Natural killer cell treated with Interleukin-12 subunit alpha and Interleukin-12 subunit beta and Interleukin-15 and Interleukin-18, amount 100 ng/mL, for 72 hours (primary cell): ENCODE data around the gene ZNF879. TPM values are rescaled to one million over a fixed set of nuclear protein-coding genes. Genes with fewer than 3 reads are reported as not detected.

ENCODE experiments used
- ATAC-seq, 2 donors: fragments of 150-1000 bp; cut with Tn5 transposase in 1 of 2; sonication (Bioruptor Pico), chemical (Tn5 transposase) in 1 of 2; 2 replicates each; pipeline ENCODE4 v1.10.0; 2021
- DNase-seq: peaks from one replicate; pipeline ENCODE4 v3.0.0; 2022; ENCODE audit warnings: low spot score
- H3K27ac Mint-ChIP-seq, 2 donors: 1 replicate in 1 of 2; 2 replicates in 1 of 2; pipeline ENCODE4 v1.8.0; 2022; ENCODE audit warnings: mixed read lengths in 2 of 2, mild to moderate bottlenecking in 1 of 2, moderate library complexity in 1 of 2
- H3K27me3 Mint-ChIP-seq, 2 donors: 1 replicate in 1 of 2; 2 replicates in 1 of 2; pipeline ENCODE4 v1.8.0; 2022; ENCODE audit warnings: mixed read lengths in 2 of 2
- H3K36me3 Mint-ChIP-seq: one replicate; pipeline ENCODE4 v1.8.0; 2022; ENCODE audit warnings: mixed read lengths
- H3K4me1 Mint-ChIP-seq, 2 donors: 1 replicate in 1 of 2; 2 replicates in 1 of 2; pipeline ENCODE4 v1.8.0; 2022; ENCODE audit warnings: low read depth in 2 of 2, mixed read lengths in 2 of 2, mild to moderate bottlenecking in 1 of 2
- H3K4me3 Mint-ChIP-seq: one replicate; pipeline ENCODE4 v1.8.0; 2022; ENCODE audit warnings: mixed read lengths
- H3K9me3 Mint-ChIP-seq: 2 replicates; pipeline ENCODE4 v1.8.0; 2022; ENCODE audit warnings: mixed read lengths
- total RNA-seq, 2 donors: library from RNA; stranded (reverse); gene quantifications; one replicate each; pipeline ENCODE4 v1.2.3, GENCODE V29; 2022

Gene ZNF879
- total RNA-seq, 2 donors from 2014 or later = 3.2 to 4.6 TPM

DNA sequence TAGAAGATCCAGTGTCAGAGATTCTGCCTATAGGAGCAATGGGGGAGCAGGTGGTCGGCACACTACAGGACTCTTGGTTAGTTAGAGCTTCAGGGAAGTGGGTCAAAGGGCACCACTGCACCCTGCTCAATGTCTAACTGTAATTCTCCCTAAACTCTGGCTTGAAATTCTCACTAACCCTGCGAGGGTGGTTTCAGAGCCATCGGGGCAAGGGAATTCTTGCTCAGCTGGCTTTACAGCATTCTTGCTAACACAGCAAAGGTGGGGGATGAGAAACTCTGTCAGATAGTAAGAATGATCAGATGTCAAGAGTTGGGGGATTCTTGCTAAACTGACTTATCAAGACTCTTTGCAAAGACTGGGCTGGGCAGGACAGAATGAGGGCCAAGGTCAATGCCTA lies 31.8 kb downstream of the ZNF879 start:
- Mint-ChIP-seq H3K36me3 (peaks cover 11% of the 10 kb centered on the region), H3K4me3 (no peak overlapping the region), H3K27ac (no peak overlapping the region), H3K9me3 (peaks cover 4% of the 10 kb centered on the region), H3K27me3 (peaks cover 17 to 20% of the 10 kb centered on the region in 2 donors), H3K4me1 (peaks cover 9% of the 10 kb centered on the region in 2 donors)
- DNase-seq (no peak), ATAC-seq (no peak)

DNA sequence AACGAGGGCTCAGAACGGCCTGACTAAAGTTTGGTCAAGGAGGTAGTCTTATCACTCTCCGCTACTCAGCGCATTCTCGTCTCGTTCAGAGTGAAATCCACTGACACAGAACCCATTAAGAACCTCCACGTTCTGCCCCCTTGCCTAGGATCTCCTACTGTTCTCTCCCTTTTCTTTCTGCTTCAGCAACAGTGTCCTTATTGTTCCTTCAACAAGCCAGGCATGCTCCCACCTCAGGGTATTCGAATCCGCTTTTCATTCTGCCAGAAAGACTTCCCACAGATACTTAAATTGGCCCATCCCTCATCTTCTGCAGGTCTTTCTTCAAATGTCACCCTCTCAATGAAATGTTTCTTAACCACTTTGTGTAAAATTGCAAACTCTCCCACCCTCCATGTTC lies 32.2 kb downstream of the ZNF879 start:
- Mint-ChIP-seq H3K27me3 (peaks cover 17 to 20% of the 10 kb centered on the region in 2 donors), H3K4me3 (no peak overlapping the region), H3K36me3 (peaks cover 11% of the 10 kb centered on the region), H3K27ac (no peak overlapping the region), H3K9me3 (peaks cover 4% of the 10 kb centered on the region), H3K4me1 (peaks cover 9% of the 10 kb centered on the region in 2 donors)
- DNase-seq (no peak), ATAC-seq (no peak)

- Mint-ChIP-seq H3K9me3 (peaks cover 4% of the 10 kb centered on the region), H3K4me3 (peak within 1 kb of the TSS; percentile 73), H3K27me3 (peaks cover 8 to 13% of the 10 kb centered on the region in 2 donors), H3K36me3 (peaks cover 29% of the 10 kb centered on the region), H3K4me1 (peaks cover 14 to 20% of the 10 kb centered on the region in 2 donors), H3K27ac (peak within 1 kb of the TSS; percentile 6 to 81)
- DNase-seq = peak; percentile 92
- ATAC-seq = peak; percentile 96 to 98
These were observed 36.8 kb downstream of the ZNF879 start, which contains the start of gene ZNF354C for GRCh38 chr5:179060116-179061008. Gene ZNF354C (plus strand): TSS chr5:179060373. CDS start chr5:179062069, 1,696 bp downstream.

DNA sequence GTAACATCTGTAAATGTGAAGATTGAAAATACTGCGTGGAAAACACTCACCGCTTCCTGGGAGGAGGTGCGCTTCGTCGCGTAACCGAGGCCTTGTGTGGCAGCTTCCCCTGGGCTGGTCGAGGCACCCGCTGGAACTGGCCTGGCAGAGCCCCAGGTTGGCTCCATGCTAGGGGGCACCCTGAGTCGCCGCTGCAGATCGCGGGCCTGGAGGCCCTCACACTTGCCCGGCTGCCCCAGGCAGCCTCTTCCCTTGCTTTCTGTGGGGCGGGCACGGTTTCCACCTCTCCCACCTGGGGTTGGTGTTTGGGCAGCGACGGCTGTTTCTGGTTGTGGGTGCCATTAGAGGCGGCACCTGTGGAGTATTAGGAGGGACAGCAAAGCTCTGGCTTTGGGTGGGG lies 37.4 kb downstream of the ZNF879 start:
- Mint-ChIP-seq H3K36me3 (peaks cover 35% of the 10 kb centered on the region), H3K27ac (peak overlapping the region in 1 of 2 donors; percentile 81), H3K4me1 (peaks cover 14 to 20% of the 10 kb centered on the region in 2 donors), H3K9me3 (peaks cover 4% of the 10 kb centered on the region), H3K27me3 (peaks cover 6 to 11% of the 10 kb centered on the region in 2 donors), H3K4me3 (peak overlapping the region; percentile 73)
- DNase-seq = no peak
- no peak for ATAC-seq

GRCh38 chr5:179065703-179066102 lies 42.1 kb downstream of the ZNF879 start:
- H3K27ac Mint-ChIP-seq = no peak overlapping the region
- ATAC-seq = no peak
- DNase-seq = no peak
- peaks cover 49% of the 10 kb centered on the region for H3K36me3 Mint-ChIP-seq
- H3K9me3 Mint-ChIP-seq = peaks cover 9% of the 10 kb centered on the region
- H3K4me1 Mint-ChIP-seq = peaks cover 4 to 15% of the 10 kb centered on the region in 2 donors
- no peak overlapping the region for H3K4me3 Mint-ChIP-seq
- H3K27me3 Mint-ChIP-seq = no peaks in the 10 kb centered on the region

DNA sequence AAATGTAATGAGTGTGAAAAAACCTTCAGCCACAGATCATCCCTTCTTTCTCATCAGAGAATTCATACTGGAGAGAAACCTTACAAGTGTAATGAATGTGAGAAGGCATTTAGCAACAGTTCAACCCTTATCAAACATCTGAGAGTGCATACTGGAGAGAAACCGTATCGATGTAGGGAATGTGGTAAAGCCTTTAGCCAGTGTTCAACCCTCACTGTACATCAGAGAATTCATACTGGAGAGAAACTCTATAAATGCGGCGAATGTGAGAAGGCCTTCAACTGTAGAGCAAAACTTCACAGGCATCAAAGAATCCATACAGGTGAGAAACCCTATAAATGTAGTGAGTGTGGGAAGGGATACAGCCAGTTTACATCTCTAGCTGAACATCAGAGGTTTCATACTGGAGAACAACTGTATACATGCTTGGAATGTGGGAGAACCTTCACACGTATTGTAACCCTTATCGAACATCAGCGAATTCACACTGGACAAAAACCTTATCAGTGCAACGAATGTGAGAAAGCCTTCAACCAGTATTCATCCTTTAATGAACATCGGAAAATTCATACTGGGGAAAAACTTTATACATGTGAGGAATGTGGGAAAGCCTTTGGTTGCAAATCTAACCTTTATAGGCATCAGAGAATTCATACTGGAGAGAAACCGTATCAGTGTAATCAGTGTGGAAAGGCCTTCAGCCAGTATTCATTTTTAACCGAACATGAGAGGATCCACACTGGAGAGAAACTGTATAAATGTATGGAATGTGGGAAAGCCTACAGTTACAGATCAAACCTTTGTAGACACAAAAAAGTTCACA lies 55.8 kb downstream of the ZNF879 start:
- H3K9me3 Mint-ChIP-seq = peaks cover 41% of the 10 kb centered on the region
- no peaks in the 10 kb centered on the region for H3K27me3 Mint-ChIP-seq
- H3K36me3 Mint-ChIP-seq = peaks cover 68% of the 10 kb centered on the region
- H3K4me3 Mint-ChIP-seq = no peak overlapping the region
- peaks cover 0 to 5% of the 10 kb centered on the region in 2 donors for H3K4me1 Mint-ChIP-seq
- DNase-seq = no peak
- ATAC-seq = no peak
- H3K27ac Mint-ChIP-seq = no peak overlapping the region

DNA sequence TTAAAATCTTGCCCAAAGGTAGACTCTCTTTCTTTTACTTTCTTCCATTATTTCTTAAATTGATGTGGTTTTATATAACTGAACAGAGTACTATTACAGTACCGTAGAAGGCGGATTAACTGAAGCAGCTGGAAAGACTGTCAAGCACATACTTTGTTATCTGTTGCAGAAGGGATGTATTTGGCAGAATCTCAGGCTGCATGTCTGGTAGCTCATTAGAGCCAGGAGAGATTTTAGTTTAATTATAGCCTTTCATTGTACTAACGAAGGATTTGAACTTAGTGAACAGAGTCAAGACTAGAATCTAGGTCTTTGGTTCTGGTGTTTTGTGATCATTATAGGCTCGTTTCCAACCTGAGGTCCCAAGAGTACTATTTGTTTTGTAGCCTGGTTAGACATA lies 57.1 kb downstream of the ZNF879 start:
- Mint-ChIP-seq H3K27me3 (no peaks in the 10 kb centered on the region), H3K36me3 (peaks cover 67% of the 10 kb centered on the region), H3K4me1 (peaks cover 0 to 3% of the 10 kb centered on the region in 2 donors), H3K9me3 (peaks cover 43% of the 10 kb centered on the region), H3K4me3 (no peak overlapping the region), H3K27ac (no peak overlapping the region)
- DNase-seq (no peak), ATAC-seq (no peak)

Other genes starting within 250 kb of the ZNF879 start
- 10 to 100 TPM; 10.3 to 18.7 TPM for gene ZNF354B, start 163.9 kb upstream of the ZNF879 start, total RNA-seq
- gene ZFP2, start 127.9 kb upstream of the ZNF879 start, total RNA-seq = under 1 TPM in 1 of 2 donors, not detected in 1; 0.12 TPM
- gene ZNF454, start 82.6 kb upstream of the ZNF879 start, total RNA-seq = not detected
- gene GRM6, start 28.5 kb upstream of the ZNF879 start, total RNA-seq = not detected
- 1 to 10 TPM; 3.2 to 7.3 TPM for gene ZNF354C, start 36.6 kb downstream of the ZNF879 start, total RNA-seq